ENCODE results near the gene SLC9A3.

Gene SLC9A3

DNA sequence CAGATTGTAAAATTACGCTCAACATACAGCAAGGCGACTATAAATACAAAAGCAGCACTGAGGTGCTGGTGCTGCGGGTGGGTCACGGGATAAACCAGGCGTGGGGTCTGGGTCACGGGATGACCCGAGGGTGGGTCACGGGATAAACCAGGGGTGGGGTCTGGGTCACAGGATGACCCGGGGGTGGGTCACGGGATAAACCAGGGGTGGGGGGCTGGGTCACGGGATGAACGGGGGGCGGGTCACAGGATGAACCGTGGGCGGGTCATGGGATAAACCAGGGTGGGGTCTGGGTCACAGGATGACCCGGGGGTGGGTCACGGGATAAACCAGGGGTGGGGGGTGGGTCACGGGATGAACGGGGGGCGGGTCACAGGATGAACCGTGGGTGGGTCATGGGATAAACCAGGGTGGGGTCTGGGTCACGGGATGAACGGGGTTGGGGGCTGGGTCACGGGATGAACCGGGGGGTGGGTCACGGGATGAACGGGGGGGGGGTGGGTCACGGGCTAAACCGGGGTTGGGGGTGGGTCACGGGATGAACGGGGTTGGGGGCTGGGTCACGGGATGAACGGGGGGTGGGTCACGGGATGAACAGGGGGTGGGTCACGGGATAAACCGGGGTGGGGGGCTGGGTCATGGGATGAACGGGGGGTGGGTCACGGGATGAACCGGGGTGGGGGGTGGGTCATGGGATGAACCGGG lies 30.2 kb upstream of the SLC9A3 start:
- TF ChIP-seq CTCF (IDR thresholded peaks at IDR 0.05) (no peak), ZFX (IDR thresholded peaks at IDR 0.05; ENCODE audit: borderline replicate concordance) (no peak)
- no peak overlapping the region for H3K27ac ChIP-seq

- no peak overlapping the region for H3K27ac ChIP-seq
- TF ChIP-seq CTCF (IDR thresholded peaks at IDR 0.05) (no peak), ZFX (IDR thresholded peaks at IDR 0.05; ENCODE audit: borderline replicate concordance) (no peak)
Measured at GRCh38 chr5:553874-554273, 29.6 kb upstream of the SLC9A3 start.

- TF ChIP-seq CTCF (IDR thresholded peaks at IDR 0.05) (no peak), ZFX (IDR thresholded peaks at IDR 0.05; ENCODE audit: borderline replicate concordance) (no peak)
Measured at GRCh38 chr5:551406-551805, 27.2 kb upstream of the SLC9A3 start.

DNA sequence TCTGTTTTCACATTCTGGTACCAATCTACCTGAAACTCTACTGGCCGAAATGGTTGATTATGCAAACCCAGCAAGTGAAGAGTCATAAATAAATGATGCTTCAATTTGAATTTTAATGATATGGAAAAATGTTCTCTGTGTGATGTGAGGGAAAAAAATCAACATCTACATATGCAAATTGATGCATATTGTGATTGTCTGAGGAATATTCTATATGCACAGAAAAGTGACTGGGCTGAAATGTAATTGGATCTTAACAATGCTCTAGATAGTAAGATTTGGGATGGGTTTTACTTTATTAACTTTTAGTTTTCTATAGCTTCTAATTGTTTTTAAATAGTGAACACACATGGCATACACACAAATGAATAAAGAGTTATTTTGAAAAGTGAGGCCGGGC lies 25.0 kb upstream of the SLC9A3 start:
- TF ChIP-seq CTCF (IDR thresholded peaks at IDR 0.05) (no peak), ZFX (IDR thresholded peaks at IDR 0.05; ENCODE audit: borderline replicate concordance) (no peak)
- H3K27ac ChIP-seq, result no peak overlapping the region

More at GRCh38 chr5:551406-551805, 27.2 kb upstream of the SLC9A3 start:
- no peak overlapping the region for H3K27ac ChIP-seq

GRCh38 chr5:548256-548655 lies 24.0 kb upstream of the SLC9A3 start:
- no peak overlapping the region for H3K27ac ChIP-seq

GRCh38 chr5:547086-547924 lies 23.1 kb upstream of the SLC9A3 start:
- TF ChIP-seq ZFX (IDR thresholded peaks at IDR 0.05; ENCODE audit: borderline replicate concordance) (no peak), CTCF (IDR thresholded peaks at IDR 0.05) (no peak)
- H3K27ac ChIP-seq, result no peak overlapping the region

More at GRCh38 chr5:548256-548655, 24.0 kb upstream of the SLC9A3 start:
- no peak for TF ChIP-seq ZFX (IDR thresholded peaks at IDR 0.05; ENCODE audit: borderline replicate concordance)
- no peak for TF ChIP-seq CTCF (IDR thresholded peaks at IDR 0.05)

All from 22Rv1 (cell line).